ENCODE results near the gene GNS.

Gene GNS

GRCh38 chr12:64759035-64759894 lies at the start of gene GNS:
TSS of gene GNS (minus strand) at chr12:64759406. CDS start at chr12:64759276, 130 bp downstream.
- peak; percentile 81 to 96 for DNase-seq

GRCh38 chr12:64808110-64808509 lies 48.9 kb upstream of the GNS start:
- DNase-seq, result no peak

- DNase-seq, result no peak
Measured at GRCh38 chr12:64806593-64807460, 47.6 kb upstream of the GNS start.

- no peak for DNase-seq
Measured at GRCh38 chr12:64806173-64806572, 47.0 kb upstream of the GNS start.

- peak in 1 of 2 experiments; percentile 55 for DNase-seq
Measured at GRCh38 chr12:64802180-64802775, 43.1 kb upstream of the GNS start.

GRCh38 chr12:64801381-64801780 lies 42.2 kb upstream of the GNS start:
- peak in 1 of 2 experiments; percentile 39 for DNase-seq

- DNase-seq, result no peak
Measured at GRCh38 chr12:64800640-64801039, 41.4 kb upstream of the GNS start.

- no peak for DNase-seq
Measured at GRCh38 chr12:64798165-64798564, 39.0 kb upstream of the GNS start.

- DNase-seq, result no peak
Measured at GRCh38 chr12:64797156-64797555, 38.0 kb upstream of the GNS start.

- peak; percentile 73 to 90 for DNase-seq
Measured at GRCh38 chr12:64796205-64796845, 37.1 kb upstream of the GNS start.

GRCh38 chr12:64794305-64794704 lies 35.1 kb upstream of the GNS start:
- no peak for DNase-seq

- DNase-seq, result no peak
Measured at GRCh38 chr12:64793610-64794009, 34.4 kb upstream of the GNS start.

GRCh38 chr12:64792128-64792527 lies 32.9 kb upstream of the GNS start:
- DNase-seq, result no peak

- DNase-seq, result no peak
Measured at GRCh38 chr12:64791036-64791435, 31.8 kb upstream of the GNS start.

GRCh38 chr12:64790166-64790565 lies 31.0 kb upstream of the GNS start:
- no peak for DNase-seq

GRCh38 chr12:64785838-64786237 lies 26.6 kb upstream of the GNS start:
- no peak for DNase-seq

GRCh38 chr12:64782191-64782876 lies 23.1 kb upstream of the GNS start:
- DNase-seq, result peak in 1 of 2 experiments; percentile 26

- DNase-seq, result peak; percentile 38 to 76
Measured at GRCh38 chr12:64781280-64782190, 22.3 kb upstream of the GNS start.

GRCh38 chr12:64780531-64781279 lies 21.5 kb upstream of the GNS start:
- peak; percentile 38 to 82 for DNase-seq

- peak in 1 of 2 experiments; percentile 32 for DNase-seq
Measured at GRCh38 chr12:64780132-64780530, 20.9 kb upstream of the GNS start.

Data from NCI-H526 (cell line).